Left kidney (tissue), 1 donor: Measurements from ENCODE around the gene OXA1L. TPM values are rescaled to one million over a fixed set of nuclear protein-coding genes. Genes with fewer than 3 reads are reported as not detected.

ENCODE experiments used
- polyA plus RNA-seq: library from polyadenylated mRNA; unstranded; fragments of 120-200 nt; gene quantifications from one replicate; pipeline ENCODE4 v1.2.1, GENCODE V29; 2013; ENCODE audit not compliant: insufficient read length

The OXA1L gene
- polyA plus RNA-seq, 1 donor: 153 TPM

Other genes with a start within 250 kb of the OXA1L start
- 232 TPM for gene DAD1, start 177.5 kb upstream of the OXA1L start, polyA plus RNA-seq
- 34.3 TPM for gene ABHD4, start 168.4 kb upstream of the OXA1L start, polyA plus RNA-seq
- 0.32 TPM for gene OR6J1, start 122.3 kb upstream of the OXA1L start, polyA plus RNA-seq
- 112 TPM for gene SLC7A7, start 48.7 kb downstream of the OXA1L start, polyA plus RNA-seq
- gene MRPL52, start 63.2 kb downstream of the OXA1L start, polyA plus RNA-seq: 81.9 TPM
- gene MMP14, start 69.9 kb downstream of the OXA1L start, polyA plus RNA-seq: 125 TPM
- gene LRP10, start 105.1 kb downstream of the OXA1L start, polyA plus RNA-seq: 74.8 TPM
- 1.9 TPM for gene REM2, start 116.5 kb downstream of the OXA1L start, polyA plus RNA-seq
- 132 TPM for gene RBM23, start 152.5 kb downstream of the OXA1L start, polyA plus RNA-seq
- gene PRMT5, start 162.7 kb downstream of the OXA1L start, polyA plus RNA-seq: 185 TPM
- gene HAUS4, start 190.4 kb downstream of the OXA1L start, polyA plus RNA-seq: 77.6 TPM
- 97.2 TPM for gene AJUBA, start 215.9 kb downstream of the OXA1L start, polyA plus RNA-seq
- 22.2 TPM for gene C14orf93, start 243.5 kb downstream of the OXA1L start, polyA plus RNA-seq